Tibial nerve (tissue), 4 donors: ENCODE data around the gene PLEKHA7. TPM values are rescaled to one million over a fixed set of nuclear protein-coding genes. Genes with fewer than 3 reads are reported as not detected.

ENCODE experiments used
- DNase-seq, 2 donors: peaks; one replicate each; pipeline ENCODE4 v3.0.0-alpha.2; 2019; ENCODE audit warnings: low spot score in 2 of 2
- H3K27ac ChIP-seq, 4 donors: fragments of 200-600 bp; sonication (generic) in 3 of 4; one replicate each; pipeline ENCODE4 v1.5.1; 2017 to 2019; ENCODE audit warnings: mild to moderate bottlenecking in 1 of 4
- H3K27me3 ChIP-seq, 2 donors: fragments of 200-600 bp; sonication (generic) in 1 of 2; one replicate each; pipeline versions ENCODE4 v1.5.1 to v1.6.0; 2017 to 2019
- H3K36me3 ChIP-seq, 3 donors: fragments of 200-600 bp; sonication (generic); one replicate each; pipeline ENCODE4 v1.5.1; 2018 to 2019
- H3K4me1 ChIP-seq, 4 donors: fragments of 200-600 bp; sonication (generic) in 3 of 4; one replicate each; pipeline ENCODE4 v1.5.1; 2017 to 2019
- H3K4me3 ChIP-seq, 4 donors: fragments of 200-600 bp; sonication (generic) in 3 of 4; one replicate each; pipeline ENCODE4 v1.5.1; 2017 to 2019; ENCODE audit warnings: mild to moderate bottlenecking in 1 of 4, moderate library complexity in 1 of 4
- H3K9me3 ChIP-seq, 4 donors: fragments of 200-600 bp; sonication (generic) in 3 of 4; one replicate each; pipeline ENCODE4 v1.5.1; 2017 to 2019
- CTCF ChIP-seq, 5 experiments: fragments of 200-600 bp in 3 of 5; fragments of 450-650 bp in 2 of 5; sonication (generic) in 3 of 5; IDR thresholded peaks; one replicate each; pipeline ENCODE4 v1.5.1; 2016 to 2019; ENCODE audit warnings: antibody characterized with exemption in 5 of 5, mild to moderate bottlenecking in 3 of 5, moderate library complexity in 2 of 5
- EP300 ChIP-seq, 2 donors: sonication (generic); formaldehyde crosslinking; IDR thresholded peaks; one replicate each; pipeline ENCODE4 v1.6.1; 2017; ENCODE audit warnings: antibody characterized with exemption in 2 of 2, mild to moderate bottlenecking in 1 of 2
- POLR2A ChIP-seq, 2 donors: fragments of 450-650 bp; IDR thresholded peaks; one replicate each; pipeline ENCODE4 v1.6.1; 2017; ENCODE audit warnings: antibody characterized with exemption in 2 of 2, mild to moderate bottlenecking in 2 of 2, moderate library complexity in 2 of 2
- WGBS, 2 donors: methylation state at CpG; one replicate each; pipeline ENCODE4 v1.1.5; 2018; 5-methylcytosine and 5-hydroxymethylcytosine counted together
- total RNA-seq, 4 donors: library from RNA; depleted of rRNA; stranded (reverse); fragments of >200 nt; gene quantifications; one replicate each; pipeline ENCODE4 v1.1.0, GENCODE V29; 2016

The PLEKHA7 gene
- total RNA-seq, 4 donors from 2014 or later, result 41.6 to 56.7 (median 50.1) TPM

GRCh38 chr11:16786131-16786530, 228.1 kb downstream of the PLEKHA7 start:
- H3K4me3 ChIP-seq, result no peak overlapping the region
- peaks cover 0 to 46% (median 0%) of the 10 kb centered on the region in 3 donors for H3K36me3 ChIP-seq
- peak overlapping the region in 1 of 4 donors; percentile 46 for H3K27ac ChIP-seq
- no peaks in the 10 kb centered on the region for H3K9me3 ChIP-seq
- TF ChIP-seq POLR2A (IDR thresholded peaks at IDR 0.05), result no peak
- no peak for TF ChIP-seq CTCF (IDR thresholded peaks at IDR 0.05)
- TF ChIP-seq EP300 (IDR thresholded peaks at IDR 0.05), result no peak
- DNase-seq, result no peak
- H3K27me3 ChIP-seq, result no peaks in the 10 kb centered on the region
- 87 to 89% methylated on average over 6 of the region's 6 CpGs for WGBS, 2 donors
- peaks cover 0 to 21% (median 5%) of the 10 kb centered on the region in 4 donors for H3K4me1 ChIP-seq

GRCh38 chr11:16785520-16786128, 228.6 kb downstream of the PLEKHA7 start:
- TF ChIP-seq CTCF (IDR thresholded peaks at IDR 0.05) (peak; percentile 81 to 87 (median 83)), POLR2A (IDR thresholded peaks at IDR 0.05) (no peak)
- 44 to 47% methylated on average over 7 of the region's 7 CpGs for WGBS, 2 donors
- H3K27me3 ChIP-seq, result no peaks in the 10 kb centered on the region
- H3K27ac ChIP-seq, result peak overlapping the region in 2 of 4 donors; percentile 25 to 46
- H3K4me1 ChIP-seq, result peaks cover 0 to 16% (median 3%) of the 10 kb centered on the region in 4 donors
- no peak overlapping the region for H3K4me3 ChIP-seq
- peak; percentile 40 to 78 for DNase-seq
- peaks cover 0 to 46% (median 0%) of the 10 kb centered on the region in 3 donors for H3K36me3 ChIP-seq
- no peaks in the 10 kb centered on the region for H3K9me3 ChIP-seq

- DNase-seq, result no peak
- no peak overlapping the region for H3K27ac ChIP-seq
- TF ChIP-seq POLR2A (IDR thresholded peaks at IDR 0.05) (no peak), EP300 (IDR thresholded peaks at IDR 0.05) (no peak), CTCF (IDR thresholded peaks at IDR 0.05) (no peak)
- WGBS, 2 donors, result 60 to 67% methylated on average over 2 of the region's 2 CpGs
- no peak overlapping the region for H3K4me3 ChIP-seq
- H3K27me3 ChIP-seq, result no peaks in the 10 kb centered on the region
- H3K36me3 ChIP-seq, result peaks cover 0 to 44% (median 0%) of the 10 kb centered on the region in 3 donors
- H3K4me1 ChIP-seq, result peaks cover 0 to 13% (median 3%) of the 10 kb centered on the region in 4 donors
- H3K9me3 ChIP-seq, result no peaks in the 10 kb centered on the region
Observed at GRCh38 chr11:16784666-16785065, 229.5 kb downstream of the PLEKHA7 start.

- no peak overlapping the region for H3K27ac ChIP-seq
- no peaks in the 10 kb centered on the region for H3K9me3 ChIP-seq
- TF ChIP-seq EP300 (IDR thresholded peaks at IDR 0.05), result no peak
- no peak for TF ChIP-seq CTCF (IDR thresholded peaks at IDR 0.05)
- TF ChIP-seq POLR2A (IDR thresholded peaks at IDR 0.05), result no peak
- 58 to 68% methylated on average over 2 of the region's 2 CpGs for WGBS, 2 donors
- no peak overlapping the region for H3K4me3 ChIP-seq
- DNase-seq, result no peak
- peaks cover 0 to 13% (median 3%) of the 10 kb centered on the region in 4 donors for H3K4me1 ChIP-seq
- peaks cover 0 to 39% (median 0%) of the 10 kb centered on the region in 3 donors for H3K36me3 ChIP-seq
- H3K27me3 ChIP-seq, result no peaks in the 10 kb centered on the region
Observed at GRCh38 chr11:16784097-16784496, 230.1 kb downstream of the PLEKHA7 start.

GRCh38 chr11:16783321-16783801, 230.9 kb downstream of the PLEKHA7 start:
- H3K27ac ChIP-seq, result no peak overlapping the region
- H3K4me3 ChIP-seq, result no peak overlapping the region
- no peak for TF ChIP-seq EP300 (IDR thresholded peaks at IDR 0.05)
- TF ChIP-seq CTCF (IDR thresholded peaks at IDR 0.05), result no peak
- TF ChIP-seq POLR2A (IDR thresholded peaks at IDR 0.05), result no peak
- H3K27me3 ChIP-seq, result no peaks in the 10 kb centered on the region
- H3K36me3 ChIP-seq, result peaks cover 0 to 39% (median 0%) of the 10 kb centered on the region in 3 donors
- 97 to 98% methylated on average over 17 to 20 of the region's 22 CpGs for WGBS, 2 donors
- H3K9me3 ChIP-seq, result no peaks in the 10 kb centered on the region
- H3K4me1 ChIP-seq, result peaks cover 0 to 6% (median under 1%) of the 10 kb centered on the region in 4 donors
- DNase-seq, result no peak
